Panc1 (cell line): ENCODE measurements around the gene STIP1.

Experiments used
- TF ChIP-seq, protein P1 (sequence below): fragments of 450-650 bp; IDR thresholded peaks from 2 replicates; pipeline ENCODE4 v1.5.1; 2017; ENCODE audit warnings: mild to moderate bottlenecking
- TF ChIP-seq, protein P2 (sequence below), 2 experiments: IDR thresholded peaks; 2 replicates each; pipeline ENCODE4 v1.6.1; 2011 to 2012; ENCODE audit warnings: low read depth in 2 of 2, control low read depth in 1 of 2, low read length in 1 of 2, mild to moderate bottlenecking in 1 of 2, moderate library complexity in 1 of 2; ENCODE audit not compliant: insufficient read depth in 1 of 2

DNA sequence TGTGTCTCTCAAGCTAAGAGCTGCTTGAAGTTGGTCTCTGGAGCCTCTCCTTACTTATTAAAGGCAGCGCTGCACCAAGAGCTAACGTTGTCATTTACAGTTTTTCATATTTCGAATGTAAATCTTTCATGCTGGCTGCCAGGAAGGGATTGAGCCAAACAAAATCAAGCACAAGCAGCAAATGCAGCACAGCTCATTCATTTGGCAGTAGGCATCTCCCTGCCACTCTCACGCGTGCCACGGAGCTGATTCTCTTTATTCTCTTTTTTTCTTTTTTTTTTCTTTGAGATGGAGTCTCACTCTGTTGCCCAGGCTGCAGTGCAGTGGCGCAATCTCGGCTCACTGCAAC is 47.0 kb downstream of the STIP1 start:
- TF ChIP-seq, protein P1, sequence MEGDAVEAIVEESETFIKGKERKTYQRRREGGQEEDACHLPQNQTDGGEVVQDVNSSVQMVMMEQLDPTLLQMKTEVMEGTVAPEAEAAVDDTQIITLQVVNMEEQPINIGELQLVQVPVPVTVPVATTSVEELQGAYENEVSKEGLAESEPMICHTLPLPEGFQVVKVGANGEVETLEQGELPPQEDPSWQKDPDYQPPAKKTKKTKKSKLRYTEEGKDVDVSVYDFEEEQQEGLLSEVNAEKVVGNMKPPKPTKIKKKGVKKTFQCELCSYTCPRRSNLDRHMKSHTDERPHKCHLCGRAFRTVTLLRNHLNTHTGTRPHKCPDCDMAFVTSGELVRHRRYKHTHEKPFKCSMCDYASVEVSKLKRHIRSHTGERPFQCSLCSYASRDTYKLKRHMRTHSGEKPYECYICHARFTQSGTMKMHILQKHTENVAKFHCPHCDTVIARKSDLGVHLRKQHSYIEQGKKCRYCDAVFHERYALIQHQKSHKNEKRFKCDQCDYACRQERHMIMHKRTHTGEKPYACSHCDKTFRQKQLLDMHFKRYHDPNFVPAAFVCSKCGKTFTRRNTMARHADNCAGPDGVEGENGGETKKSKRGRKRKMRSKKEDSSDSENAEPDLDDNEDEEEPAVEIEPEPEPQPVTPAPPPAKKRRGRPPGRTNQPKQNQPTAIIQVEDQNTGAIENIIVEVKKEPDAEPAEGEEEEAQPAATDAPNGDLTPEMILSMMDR: no peak
- TF ChIP-seq, protein P2, sequence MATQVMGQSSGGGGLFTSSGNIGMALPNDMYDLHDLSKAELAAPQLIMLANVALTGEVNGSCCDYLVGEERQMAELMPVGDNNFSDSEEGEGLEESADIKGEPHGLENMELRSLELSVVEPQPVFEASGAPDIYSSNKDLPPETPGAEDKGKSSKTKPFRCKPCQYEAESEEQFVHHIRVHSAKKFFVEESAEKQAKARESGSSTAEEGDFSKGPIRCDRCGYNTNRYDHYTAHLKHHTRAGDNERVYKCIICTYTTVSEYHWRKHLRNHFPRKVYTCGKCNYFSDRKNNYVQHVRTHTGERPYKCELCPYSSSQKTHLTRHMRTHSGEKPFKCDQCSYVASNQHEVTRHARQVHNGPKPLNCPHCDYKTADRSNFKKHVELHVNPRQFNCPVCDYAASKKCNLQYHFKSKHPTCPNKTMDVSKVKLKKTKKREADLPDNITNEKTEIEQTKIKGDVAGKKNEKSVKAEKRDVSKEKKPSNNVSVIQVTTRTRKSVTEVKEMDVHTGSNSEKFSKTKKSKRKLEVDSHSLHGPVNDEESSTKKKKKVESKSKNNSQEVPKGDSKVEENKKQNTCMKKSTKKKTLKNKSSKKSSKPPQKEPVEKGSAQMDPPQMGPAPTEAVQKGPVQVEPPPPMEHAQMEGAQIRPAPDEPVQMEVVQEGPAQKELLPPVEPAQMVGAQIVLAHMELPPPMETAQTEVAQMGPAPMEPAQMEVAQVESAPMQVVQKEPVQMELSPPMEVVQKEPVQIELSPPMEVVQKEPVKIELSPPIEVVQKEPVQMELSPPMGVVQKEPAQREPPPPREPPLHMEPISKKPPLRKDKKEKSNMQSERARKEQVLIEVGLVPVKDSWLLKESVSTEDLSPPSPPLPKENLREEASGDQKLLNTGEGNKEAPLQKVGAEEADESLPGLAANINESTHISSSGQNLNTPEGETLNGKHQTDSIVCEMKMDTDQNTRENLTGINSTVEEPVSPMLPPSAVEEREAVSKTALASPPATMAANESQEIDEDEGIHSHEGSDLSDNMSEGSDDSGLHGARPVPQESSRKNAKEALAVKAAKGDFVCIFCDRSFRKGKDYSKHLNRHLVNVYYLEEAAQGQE (IDR thresholded peaks at IDR 0.05; ENCODE audit: insufficient read depth in 1 of 2, low read depth in 2 of 2, low read length in 1 of 2): no peak
